ENCODE measurements around the gene PHB1.

- TF ChIP-seq EZH2phosphoT487 (IDR thresholded peaks at IDR 0.05; ENCODE audit: unreplicated experiment) = no peak
- TF ChIP-seq EZH2 (IDR thresholded peaks at IDR 0.05; ENCODE audit: low read depth, unreplicated experiment) = no peak
- no peak for TF ChIP-seq CTCF (conservative IDR thresholded peaks at IDR 0.05; ENCODE audit: low read depth in 2 of 2)
Measured at GRCh38 chr17:49414622-49415350, at the start of gene PHB1.

All from GM23338 (cell line).